Measurements from ENCODE around the gene SETD2. TPM values are rescaled to one million over a fixed set of nuclear protein-coding genes. Genes with fewer than 3 reads are reported as not detected.

The SETD2 gene
- total and polyA plus RNA-seq, 2 donors (not counting 1 experiment from before 2014, with no cell fraction given): 22.5 to 35.3 TPM

DNA sequence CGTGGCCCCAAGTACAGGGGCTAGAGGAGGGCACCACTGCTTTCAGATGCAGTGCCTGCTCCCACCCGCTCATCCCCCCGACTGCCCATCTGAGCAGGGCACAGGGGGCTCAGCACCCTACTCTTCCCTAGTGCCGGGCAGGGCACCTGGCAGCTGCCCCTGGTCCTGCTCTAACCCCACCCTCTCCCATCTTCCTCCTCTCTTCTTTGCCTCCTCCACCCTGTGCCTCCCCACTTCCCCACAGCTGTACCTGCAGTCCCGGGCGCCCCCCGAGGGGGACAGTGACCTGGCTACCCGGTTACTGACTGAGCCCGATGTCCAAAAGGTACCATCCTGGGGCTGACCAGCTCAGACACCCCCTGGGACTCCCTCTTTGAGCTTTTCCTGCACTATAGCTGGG lies 171.7 kb downstream of the SETD2 start:
- Histone ChIP-seq H3K9ac (ENCODE audit: insufficient read depth, low read length) (no peak overlapping the region), H3K4me1 (ENCODE audit: control insufficient read depth, extremely low read depth, insufficient read depth, low read length) (no peaks in the 10 kb centered on the region), H3K27ac (ENCODE audit: insufficient read depth, low read length) (no peak overlapping the region), H3K4me3 (replicated peaks in 1 of 4; ENCODE audit: control extremely low read depth in 1 of 4, insufficient read depth in 1 of 4, low read depth in 3 of 4, low read length in 4 of 4) (no peak overlapping the region), H3K27me3 (ENCODE audit: control insufficient read depth, insufficient read depth, low read length) (no peaks in the 10 kb centered on the region), H3K9me3 (ENCODE audit: control insufficient read depth, insufficient read depth, low read depth, low read length) (no peaks in the 10 kb centered on the region), H3K79me2 (ENCODE audit: control insufficient read depth, insufficient read depth, low read length) (no peaks in the 10 kb centered on the region), H3K4me2 (ENCODE audit: extremely low read depth, insufficient read depth, low read length) (no peak overlapping the region), H4K20me1 (ENCODE audit: control insufficient read depth, extremely low read depth, insufficient read depth, low read length) (no peaks in the 10 kb centered on the region), H3K36me3 (ENCODE audit: control insufficient read depth, insufficient read depth, low read length) (no peaks in the 10 kb centered on the region), H2AFZ (ENCODE audit: low read length) (no peak overlapping the region)
- TF ChIP-seq, protein P1, sequence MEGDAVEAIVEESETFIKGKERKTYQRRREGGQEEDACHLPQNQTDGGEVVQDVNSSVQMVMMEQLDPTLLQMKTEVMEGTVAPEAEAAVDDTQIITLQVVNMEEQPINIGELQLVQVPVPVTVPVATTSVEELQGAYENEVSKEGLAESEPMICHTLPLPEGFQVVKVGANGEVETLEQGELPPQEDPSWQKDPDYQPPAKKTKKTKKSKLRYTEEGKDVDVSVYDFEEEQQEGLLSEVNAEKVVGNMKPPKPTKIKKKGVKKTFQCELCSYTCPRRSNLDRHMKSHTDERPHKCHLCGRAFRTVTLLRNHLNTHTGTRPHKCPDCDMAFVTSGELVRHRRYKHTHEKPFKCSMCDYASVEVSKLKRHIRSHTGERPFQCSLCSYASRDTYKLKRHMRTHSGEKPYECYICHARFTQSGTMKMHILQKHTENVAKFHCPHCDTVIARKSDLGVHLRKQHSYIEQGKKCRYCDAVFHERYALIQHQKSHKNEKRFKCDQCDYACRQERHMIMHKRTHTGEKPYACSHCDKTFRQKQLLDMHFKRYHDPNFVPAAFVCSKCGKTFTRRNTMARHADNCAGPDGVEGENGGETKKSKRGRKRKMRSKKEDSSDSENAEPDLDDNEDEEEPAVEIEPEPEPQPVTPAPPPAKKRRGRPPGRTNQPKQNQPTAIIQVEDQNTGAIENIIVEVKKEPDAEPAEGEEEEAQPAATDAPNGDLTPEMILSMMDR (conservative IDR thresholded peaks at IDR 0.05 in 1 of 2, IDR thresholded peaks at IDR 0.05 in 1 of 2; ENCODE audit: low read depth in 1 of 2, low read length in 2 of 2): no peak
- no peak for TF ChIP-seq EZH2 (IDR thresholded peaks at IDR 0.05; ENCODE audit: low read length, missing control alignments)
- no peak for DNase-seq (ENCODE audit: low read depth in 2 of 2)

DNA sequence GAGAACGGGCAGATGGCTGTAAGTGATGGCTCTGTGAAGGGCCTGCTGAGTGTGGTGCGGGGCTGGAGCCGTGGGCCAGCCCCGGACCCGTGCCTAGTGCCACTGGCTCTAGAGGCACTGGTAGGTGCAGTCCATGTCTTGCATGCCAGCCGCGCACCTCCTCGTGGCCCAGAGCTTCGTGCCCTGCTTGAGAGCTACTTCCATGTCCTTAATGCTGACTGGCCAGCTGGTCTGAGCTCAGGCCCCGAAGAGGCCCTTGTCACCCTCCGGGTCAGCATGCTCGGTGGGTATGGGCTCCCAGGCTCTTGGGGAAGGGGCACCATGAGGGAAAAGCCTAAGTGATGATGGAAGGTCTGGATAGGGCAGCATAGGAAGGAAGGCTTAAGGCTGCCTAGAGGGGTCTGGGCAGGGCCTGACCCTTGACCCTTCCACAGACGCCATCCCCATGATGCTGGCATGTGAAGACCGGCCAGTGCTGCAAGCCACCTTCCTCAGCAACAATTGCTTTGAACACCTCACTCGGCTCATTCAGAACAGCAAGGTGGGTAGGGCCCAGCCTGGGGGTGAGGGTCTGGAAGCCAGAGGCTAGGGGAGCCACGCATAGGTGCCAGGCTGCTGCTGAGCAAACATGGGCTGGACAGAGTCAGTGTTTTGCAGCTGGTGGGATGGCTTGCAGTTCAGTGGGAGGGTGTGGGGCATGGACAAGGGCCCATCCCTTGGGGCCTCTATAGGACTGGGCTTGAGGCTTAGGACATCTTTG lies 172.3 kb downstream of the SETD2 start:
- H3K27me3 ChIP-seq (ENCODE audit: control insufficient read depth, insufficient read depth, low read length): no peaks in the 10 kb centered on the region
- no peaks in the 10 kb centered on the region for H3K36me3 ChIP-seq (ENCODE audit: control insufficient read depth, insufficient read depth, low read length)
- TF ChIP-seq EZH2 (IDR thresholded peaks at IDR 0.05; ENCODE audit: low read length, missing control alignments): no peak
- TF ChIP-seq, protein P1 (conservative IDR thresholded peaks at IDR 0.05 in 1 of 2, IDR thresholded peaks at IDR 0.05 in 1 of 2; ENCODE audit: low read depth in 1 of 2, low read length in 2 of 2): no peak
- H4K20me1 ChIP-seq (ENCODE audit: control insufficient read depth, extremely low read depth, insufficient read depth, low read length): no peaks in the 10 kb centered on the region
- H3K27ac ChIP-seq (ENCODE audit: insufficient read depth, low read length): no peak overlapping the region
- no peaks in the 10 kb centered on the region for H3K9me3 ChIP-seq (ENCODE audit: control insufficient read depth, insufficient read depth, low read depth, low read length)
- H2AFZ ChIP-seq (ENCODE audit: low read length): no peak overlapping the region
- H3K9ac ChIP-seq (ENCODE audit: insufficient read depth, low read length): no peak overlapping the region
- no peak for DNase-seq (ENCODE audit: low read depth in 2 of 2)
- no peak overlapping the region for H3K4me2 ChIP-seq (ENCODE audit: extremely low read depth, insufficient read depth, low read length)
- H3K4me1 ChIP-seq (ENCODE audit: control insufficient read depth, extremely low read depth, insufficient read depth, low read length): no peaks in the 10 kb centered on the region
- H3K4me3 ChIP-seq (replicated peaks in 1 of 4; ENCODE audit: control extremely low read depth in 1 of 4, insufficient read depth in 1 of 4, low read depth in 3 of 4, low read length in 4 of 4): no peak overlapping the region
- H3K79me2 ChIP-seq (ENCODE audit: control insufficient read depth, insufficient read depth, low read length): no peaks in the 10 kb centered on the region

- H4K20me1 ChIP-seq (ENCODE audit: control insufficient read depth, extremely low read depth, insufficient read depth, low read length): no peaks in the 10 kb centered on the region
- H3K4me3 ChIP-seq (replicated peaks in 1 of 4; ENCODE audit: control extremely low read depth in 1 of 4, insufficient read depth in 1 of 4, low read depth in 3 of 4, low read length in 4 of 4): no peak overlapping the region
- H3K36me3 ChIP-seq (ENCODE audit: control insufficient read depth, insufficient read depth, low read length): no peaks in the 10 kb centered on the region
- no peak for TF ChIP-seq EZH2 (IDR thresholded peaks at IDR 0.05; ENCODE audit: low read length, missing control alignments)
- TF ChIP-seq, protein P1 (conservative IDR thresholded peaks at IDR 0.05 in 1 of 2, IDR thresholded peaks at IDR 0.05 in 1 of 2; ENCODE audit: low read depth in 1 of 2, low read length in 2 of 2): no peak
- H3K79me2 ChIP-seq (ENCODE audit: control insufficient read depth, insufficient read depth, low read length): no peaks in the 10 kb centered on the region
- no peaks in the 10 kb centered on the region for H3K27me3 ChIP-seq (ENCODE audit: control insufficient read depth, insufficient read depth, low read length)
- no peak overlapping the region for H3K27ac ChIP-seq (ENCODE audit: insufficient read depth, low read length)
- DNase-seq (ENCODE audit: low read depth in 2 of 2): no peak
- H2AFZ ChIP-seq (ENCODE audit: low read length): no peak overlapping the region
- H3K4me2 ChIP-seq (ENCODE audit: extremely low read depth, insufficient read depth, low read length): no peak overlapping the region
- no peak overlapping the region for H3K9ac ChIP-seq (ENCODE audit: insufficient read depth, low read length)
- no peaks in the 10 kb centered on the region for H3K9me3 ChIP-seq (ENCODE audit: control insufficient read depth, insufficient read depth, low read depth, low read length)
- H3K4me1 ChIP-seq (ENCODE audit: control insufficient read depth, extremely low read depth, insufficient read depth, low read length): no peaks in the 10 kb centered on the region
Measured at GRCh38 chr3:46990573-46991374, 173.1 kb downstream of the SETD2 start.

Measured in fibroblast of lung (primary cell).